ENCODE results near the gene UNC45A. TPM values are rescaled to one million over a fixed set of nuclear protein-coding genes. Genes with fewer than 3 reads are reported as not detected.
A peak's percentile ranks its signal among the peaks of the same experiment; 100 is the strongest.
"Not testable (repeated sequence)": the region's sequence is repeated elsewhere in the genome, so short reads cannot be mapped to it uniquely, and the experiment has no call there.

Gene UNC45A
- total RNA-seq, 2 donors from 2014 or later: 42.8 to 85.0 TPM

- ATAC-seq (no peak), DNase-seq (no peak)
- WGBS, 2 donors: 49 to 73% methylated on average over 9 of the region's 9 CpGs
- H3K27me3 ChIP-seq: no peaks in the 10 kb centered on the region
- H3K9me3 ChIP-seq: no peaks in the 10 kb centered on the region
- H3K4me3 ChIP-seq: no peak overlapping the region
- TF ChIP-seq POLR2A (IDR thresholded peaks at IDR 0.05) (no peak), CTCF (IDR thresholded peaks at IDR 0.05) (no peak)
- intact Hi-C loops (cut with DNase I): no loop called here
- peaks cover 29 to 45% of the 10 kb centered on the region in 2 donors for H3K36me3 ChIP-seq (replicated peaks in 1 of 2; ENCODE audit: insufficient read depth in 1 of 2, low read depth in 2 of 2)
- peak overlapping the region in 2 of 4 donors; percentile 23 to 33 for H3K27ac ChIP-seq
- peaks cover 47% of the 10 kb centered on the region for H3K4me1 ChIP-seq
Observed at GRCh38 chr15:90907838-90908507, 27.1 kb upstream of the UNC45A start.

- WGBS, 2 donors: 65 to 85% methylated on average over 5 to 11 of the region's 11 CpGs
- H3K27ac ChIP-seq; H3K27me3 ChIP-seq; intact Hi-C loops (cut with DNase I); H3K9me3 ChIP-seq; DNase-seq; ATAC-seq; H3K4me3 ChIP-seq: not testable (repeated sequence)
- peaks cover 35% of the 10 kb centered on the region for H3K4me1 ChIP-seq
- H3K36me3 ChIP-seq (replicated peaks in 1 of 2; ENCODE audit: insufficient read depth in 1 of 2, low read depth in 2 of 2): peaks cover 30 to 59% of the 10 kb centered on the region in 2 donors
Observed at GRCh38 chr15:90909449-90909848, 25.6 kb upstream of the UNC45A start.

GRCh38 chr15:90909976-90910375 lies 25.1 kb upstream of the UNC45A start:
- TF ChIP-seq CTCF (IDR thresholded peaks at IDR 0.05): no peak
- no peak for TF ChIP-seq POLR2A (IDR thresholded peaks at IDR 0.05)
- no peaks in the 10 kb centered on the region for H3K27me3 ChIP-seq
- WGBS, 2 donors: 92 to 100% methylated on average over 4 to 8 of the region's 8 CpGs
- no peaks in the 10 kb centered on the region for H3K9me3 ChIP-seq
- no peak overlapping the region for H3K4me3 ChIP-seq
- DNase-seq: no peak
- intact Hi-C loops (cut with DNase I): no loop called here
- peaks cover 29% of the 10 kb centered on the region for H3K4me1 ChIP-seq
- ATAC-seq: no peak
- peaks cover 30 to 64% of the 10 kb centered on the region in 2 donors for H3K36me3 ChIP-seq (replicated peaks in 1 of 2; ENCODE audit: insufficient read depth in 1 of 2, low read depth in 2 of 2)
- no peak overlapping the region for H3K27ac ChIP-seq

- ATAC-seq (no peak), DNase-seq (no peak)
- TF ChIP-seq POLR2A (IDR thresholded peaks at IDR 0.05) (no peak), CTCF (IDR thresholded peaks at IDR 0.05) (no peak)
- intact Hi-C loops (cut with DNase I): no loop called here
- Histone ChIP-seq H3K4me3 (no peak overlapping the region), H3K36me3 (replicated peaks in 1 of 2; ENCODE audit: insufficient read depth in 1 of 2, low read depth in 2 of 2) (peaks cover 30 to 65% of the 10 kb centered on the region in 2 donors), H3K27ac (no peak overlapping the region), H3K27me3 (no peaks in the 10 kb centered on the region), H3K9me3 (no peaks in the 10 kb centered on the region), H3K4me1 (peaks cover 23% of the 10 kb centered on the region)
- WGBS, 2 donors: 94 to 97% methylated on average over 17 to 24 of the region's 24 CpGs
Observed at GRCh38 chr15:90910441-90911301, 24.4 kb upstream of the UNC45A start.

GRCh38 chr15:90911302-90911623 lies 23.8 kb upstream of the UNC45A start:
- Histone ChIP-seq H3K9me3 (no peaks in the 10 kb centered on the region), H3K4me3 (no peak overlapping the region), H3K27ac (no peak overlapping the region), H3K27me3 (no peaks in the 10 kb centered on the region), H3K36me3 (replicated peaks in 1 of 2; ENCODE audit: insufficient read depth in 1 of 2, low read depth in 2 of 2) (peaks cover 33 to 65% of the 10 kb centered on the region in 2 donors), H3K4me1 (peaks cover 17% of the 10 kb centered on the region)
- no peak for ATAC-seq
- TF ChIP-seq CTCF (IDR thresholded peaks at IDR 0.05) (no peak), POLR2A (IDR thresholded peaks at IDR 0.05) (no peak)
- intact Hi-C loops (cut with DNase I): no loop called here
- no peak for DNase-seq
- 85 to 89% methylated on average over 13 to 16 of the region's 19 CpGs for WGBS, 2 donors
